RWPE1 (cell line): ENCODE measurements around the gene SPEF1.

ENCODE experiments used
- CTCF ChIA-PET: fragments of 350-600 bp; sonication (Branson Sonifier 250); formaldehyde crosslinking; extraction: SDS; loops from one replicate; lab custom pipeline; 2021; lab: Yijun Ruan, JAX
- POLR2A ChIA-PET: fragments of 400-600 bp; formaldehyde crosslinking; extraction: SDS; loops from one replicate; lab custom pipeline; 2020; ENCODE audit warnings: antibody characterized with exemption; ENCODE audit not compliant: low non-redundant PET; lab: Yijun Ruan, JAX
- DNase-seq: peaks from one replicate; pipeline ENCODE4 v3.0.0; 2012; ENCODE audit warnings: low spot score
- H3K27ac ChIP-seq: fragments of 450-650 bp; 2 replicates; pipeline ENCODE4 v1.5.1; 2017
- CTCF ChIP-seq: fragments of 450-650 bp; conservative IDR thresholded peaks from 2 replicates; pipeline ENCODE4 v1.5.1; 2017; ENCODE audit warnings: low read depth, mild to moderate bottlenecking

SPEF1 gene

GRCh38 chr20:3747471-3747870, 33.8 kb downstream of the SPEF1 start:
- no peak for DNase-seq
- CTCF ChIA-PET: interaction anchor here (0.7 to 1.9 kb wide), 3 partner anchors 37 to 71 kb away, joined by 3 to 5 read pairs (median 4); partner anchors contain the start of gene CENPB
- no peak overlapping the region for H3K27ac ChIP-seq
- no peak for TF ChIP-seq CTCF
- POLR2A ChIA-PET: interaction anchor here (0.7 kb wide), 1 partner anchor 20 kb away, joined by 3 read pairs; the partner anchor contains the start of gene ADISSP

- no peak for TF ChIP-seq CTCF
- POLR2A ChIA-PET: no interaction called here
- peak overlapping the region; percentile 34 for H3K27ac ChIP-seq
- no peak for DNase-seq
- CTCF ChIA-PET: interaction anchor here (0.6 to 1.8 kb wide), 3 partner anchors 9 to 76 kb away, joined by 3 to 9 read pairs (median 3); no protein-coding TSS in a partner anchor
These were observed 35.5 kb downstream of the SPEF1 start for GRCh38 chr20:3745686-3746173.

GRCh38 chr20:3744806-3745685, 36.2 kb downstream of the SPEF1 start:
- TF ChIP-seq CTCF: no peak
- H3K27ac ChIP-seq: peak overlapping the region; percentile 34
- DNase-seq: peak; percentile 95
- CTCF ChIA-PET: interaction anchor here (0.6 to 1.8 kb wide), 3 partner anchors 10 to 77 kb away, joined by 3 to 9 read pairs (median 3); no protein-coding TSS in a partner anchor
- POLR2A ChIA-PET: no interaction called here

GRCh38 chr20:3744037-3744436, 37.2 kb downstream of the SPEF1 start:
- POLR2A ChIA-PET: no interaction called here
- TF ChIP-seq CTCF: no peak
- DNase-seq: no peak
- no peak overlapping the region for H3K27ac ChIP-seq
- CTCF ChIA-PET: interaction anchor here (0.6 to 1.8 kb wide), 2 partner anchors 33 to 67 kb away, joined by 4 to 9 read pairs; no protein-coding TSS in a partner anchor

GRCh38 chr20:3743251-3743650, 38.0 kb downstream of the SPEF1 start:
- ChIA-PET CTCF (interaction anchor here (0.6 to 1.4 kb wide), 2 partner anchors 8 to 67 kb away, joined by 4 to 6 read pairs; no protein-coding TSS in a partner anchor), POLR2A (interaction anchor here (0.7 kb wide), 1 partner anchor 75 kb away, joined by 3 read pairs; no protein-coding TSS in a partner anchor)
- DNase-seq: no peak
- H3K27ac ChIP-seq: no peak overlapping the region
- no peak for TF ChIP-seq CTCF

- TF ChIP-seq CTCF: no peak
- no peak overlapping the region for H3K27ac ChIP-seq
- CTCF ChIA-PET: interaction anchor here (0.5 to 1.4 kb wide), 2 partner anchors 10 to 92 kb away, joined by 6 to 8 read pairs; no protein-coding TSS in a partner anchor
- POLR2A ChIA-PET: no interaction called here
- DNase-seq: no peak
These were observed 39.3 kb downstream of the SPEF1 start for GRCh38 chr20:3741836-3742458.
